GM18507 (cell line): ENCODE measurements around the gene DNAI1.

Experiments used
- DNase-seq: peaks from one replicate; pipeline ENCODE4 v3.0.0; 2011; ENCODE audit warnings: low read depth; ENCODE audit not compliant: insufficient read length; ENCODE audit errors: extremely low spot score
- FAIRE-seq: peaks from 2 replicates; lab custom pipeline; 2011; peaks lifted over from hg19 to GRCh38; lab: Jason Lieb, UNC

Gene DNAI1

GRCh38 chr9:34552606-34552981 lies 94.0 kb downstream of the DNAI1 start:
- no peak for DNase-seq

GRCh38 chr9:34552986-34553385 lies 94.4 kb downstream of the DNAI1 start:
- DNase-seq (no peak), FAIRE-seq (no peak)

More at GRCh38 chr9:34552606-34552981, 94.0 kb downstream of the DNAI1 start:
- FAIRE-seq: no peak

- FAIRE-seq (no peak), DNase-seq (no peak)
Observed at GRCh38 chr9:34553511-34554021, 95.0 kb downstream of the DNAI1 start.

GRCh38 chr9:34554211-34555001 lies 95.8 kb downstream of the DNAI1 start:
- DNase-seq: no peak
- FAIRE-seq: no peak

- DNase-seq (no peak), FAIRE-seq (no peak)
Observed at GRCh38 chr9:34555002-34555348, 96.4 kb downstream of the DNAI1 start.

- FAIRE-seq: no peak
Observed at GRCh38 chr9:34555500-34555899, 96.9 kb downstream of the DNAI1 start.

GRCh38 chr9:34555936-34556525 lies 97.4 kb downstream of the DNAI1 start:
- FAIRE-seq (no peak), DNase-seq (no peak)

More at GRCh38 chr9:34555500-34555899, 96.9 kb downstream of the DNAI1 start:
- no peak for DNase-seq

GRCh38 chr9:34556949-34557348 lies 98.3 kb downstream of the DNAI1 start:
- DNase-seq (no peak), FAIRE-seq (no peak)

- FAIRE-seq: no peak
- DNase-seq: no peak
Observed at GRCh38 chr9:34557426-34558321, 99.1 kb downstream of the DNAI1 start.

GRCh38 chr9:34558364-34558763 lies 99.8 kb downstream of the DNAI1 start:
- no peak for DNase-seq
- FAIRE-seq: no peak

- no peak for FAIRE-seq
- DNase-seq: no peak
Observed at GRCh38 chr9:34558919-34559623, 100.5 kb downstream of the DNAI1 start.

- DNase-seq (no peak), FAIRE-seq (no peak)
Observed at GRCh38 chr9:34559624-34560455, 101.2 kb downstream of the DNAI1 start.

- FAIRE-seq (no peak), DNase-seq (no peak)
Observed at GRCh38 chr9:34560599-34561214, 102.1 kb downstream of the DNAI1 start.

- FAIRE-seq: no peak
- DNase-seq: no peak
Observed at GRCh38 chr9:34562135-34562745, 103.6 kb downstream of the DNAI1 start.

GRCh38 chr9:34563262-34563661 lies 104.7 kb downstream of the DNAI1 start:
- no peak for DNase-seq
- FAIRE-seq: no peak

- DNase-seq: no peak
- no peak for FAIRE-seq
Observed at GRCh38 chr9:34564617-34565016, 106.0 kb downstream of the DNAI1 start.

GRCh38 chr9:34565856-34566255 lies 107.3 kb downstream of the DNAI1 start:
- no peak for DNase-seq
- FAIRE-seq: no peak

GRCh38 chr9:34566322-34566721 lies 107.7 kb downstream of the DNAI1 start:
- no peak for FAIRE-seq
- no peak for DNase-seq
